HepG2 (cell line): ENCODE measurements around the gene EIF1. TPM values are rescaled to one million over a fixed set of nuclear protein-coding genes. Genes with fewer than 3 reads are reported as not detected.

Experiments used
- AKNA ChIP-seq: sonication (generic); formaldehyde crosslinking; IDR thresholded peaks from 2 replicates; pipeline ENCODE4 v1.4.0; 2020; ENCODE audit warnings: missing genetic modification reagents, borderline replicate concordance
- CREB1 ChIP-seq, 2 experiments: fragments of 450-650 bp in 1 of 2; IDR thresholded peaks; 2 replicates each; pipeline ENCODE4 v1.6.1; 2016 to 2017; ENCODE audit warnings: control low read depth in 1 of 2, mild to moderate bottlenecking in 1 of 2, missing compliant biosample characterization in 1 of 2, missing genetic modification characterization in 1 of 2
- MXD1 ChIP-seq: sonication (generic); formaldehyde crosslinking; IDR thresholded peaks from 2 replicates; pipeline ENCODE4 v1.4.0; 2020; ENCODE audit warnings: mild to moderate bottlenecking, missing genetic modification reagents
- NFYC ChIP-seq: IDR thresholded peaks from 2 replicates; pipeline ENCODE4 v1.6.1; 2016; ENCODE audit warnings: missing genetic modification reagents, missing compliant biosample characterization
- RFXAP ChIP-seq: sonication (generic); formaldehyde crosslinking; IDR thresholded peaks from 2 replicates; pipeline ENCODE4 v1.4.0; 2020; ENCODE audit warnings: missing genetic modification reagents, borderline replicate concordance
- TAF1 ChIP-seq: sonication (generic); formaldehyde crosslinking; IDR thresholded peaks from 2 replicates; pipeline ENCODE4 v1.4.0; 2020; ENCODE audit warnings: missing genetic modification reagents
- TEF ChIP-seq: sonication (generic); formaldehyde crosslinking; IDR thresholded peaks from 2 replicates; pipeline ENCODE4 v1.5.0; 2020; ENCODE audit warnings: missing genetic modification reagents
- THRA ChIP-seq: sonication (generic); formaldehyde crosslinking; IDR thresholded peaks from 2 replicates; pipeline ENCODE4 v1.4.0; 2020; ENCODE audit warnings: missing genetic modification reagents, borderline replicate concordance
- ZFP36L1 ChIP-seq: sonication (generic); formaldehyde crosslinking; IDR thresholded peaks from 2 replicates; pipeline ENCODE4 v1.8.0; 2022; ENCODE audit warnings: mild to moderate bottlenecking, missing genetic modification reagents, moderate library complexity
- ZNF232 ChIP-seq: sonication (generic); formaldehyde crosslinking; IDR thresholded peaks from 2 replicates; pipeline ENCODE4 v1.4.0; 2020; ENCODE audit warnings: missing genetic modification reagents, borderline replicate concordance
- ZNF430 ChIP-seq: sonication (generic); formaldehyde crosslinking; IDR thresholded peaks from 2 replicates; pipeline ENCODE4 v1.9.0; 2021; ENCODE audit warnings: mild to moderate bottlenecking, missing genetic modification reagents
- ZNF503 ChIP-seq: sonication (generic); formaldehyde crosslinking; IDR thresholded peaks from 2 replicates; pipeline ENCODE4 v1.4.0; 2020; ENCODE audit warnings: missing genetic modification reagents
- polyA plus RNA-seq, 8 experiments: library from polyadenylated mRNA; depleted of rRNA in 3 of 8; stranded (reverse) in 7 of 8; unstranded in 1 of 8; fragments of >200 nt; fragmentation: Illumina TruSeq in 4 of 8; extraction: Trizol in 4 of 8; gene quantifications; 2 replicates each; pipeline versions ENCODE4 v1.2.1 to v1.2.3, GENCODE V29; 2011 to 2016; ENCODE audit warnings: low read depth in 4 of 8, missing spikeins in 1 of 8, mixed read lengths in 1 of 8; ENCODE audit not compliant: insufficient read depth in 1 of 8
- total RNA-seq, 5 experiments: library from RNA; depleted of rRNA; stranded (reverse); fragments of >200 nt; fragmentation: Illumina TruSeq; extraction: Trizol; gene quantifications; 2 replicates each; pipeline ENCODE4 v1.2.3, GENCODE V29; 2016; ENCODE audit warnings: low read depth in 1 of 5
- TF ChIP-seq, protein P1 (sequence below): sonication (generic); formaldehyde crosslinking; IDR thresholded peaks from 2 replicates; pipeline ENCODE4 v1.5.0; 2020; ENCODE audit warnings: missing genetic modification reagents

Gene EIF1
- total and polyA plus RNA-seq, 2 of the 13 experiments (the other 11 are each of a cell fraction or from before 2014, with no cell fraction given), result 147 to 517 TPM

DNA sequence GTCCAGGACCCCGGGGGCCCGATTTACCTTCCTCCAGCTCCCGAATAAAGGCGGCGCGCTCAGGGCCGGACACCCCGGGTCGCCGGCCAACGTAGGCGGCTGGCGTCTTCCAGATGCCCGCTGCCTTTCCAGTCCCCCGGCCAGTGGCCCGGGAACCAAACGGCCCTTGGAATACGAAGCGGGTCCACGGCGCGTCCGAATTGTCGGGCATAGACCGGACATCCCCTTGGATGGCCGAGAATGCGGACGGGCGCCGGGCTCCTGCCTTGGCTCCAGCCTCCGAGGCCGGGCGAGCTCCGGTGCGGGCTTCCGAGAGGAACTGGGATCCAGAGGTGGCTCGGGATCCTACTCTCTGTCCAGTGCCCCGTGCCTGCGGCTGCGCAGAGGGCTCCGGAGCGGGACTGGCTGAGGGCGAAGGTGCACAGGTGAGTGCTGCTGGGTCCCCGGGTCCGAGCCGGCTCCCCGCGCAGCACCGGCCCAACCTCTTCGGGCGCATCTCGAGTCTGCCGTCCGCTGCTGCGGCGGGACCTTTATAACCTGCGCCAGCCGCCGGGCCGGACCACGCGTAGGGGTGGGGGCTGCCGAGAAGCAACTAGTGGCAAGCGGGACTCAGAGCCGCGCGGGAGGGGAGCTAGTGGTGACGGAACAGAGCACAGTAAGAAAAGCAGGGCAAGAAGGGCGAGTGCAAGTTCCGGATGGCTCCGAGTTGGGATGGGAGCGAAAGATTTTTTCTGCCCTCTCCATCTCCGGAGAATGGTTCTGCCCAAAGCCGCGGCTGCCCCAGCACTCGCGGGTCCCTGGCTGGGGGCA, 45.7 kb downstream of the EIF1 start, which contains the start of gene HAP1 (continued):
- TF ChIP-seq CREB1 (IDR thresholded peaks at IDR 0.05) (no peak), CREB1 (CRISPR knock-in tag; IDR thresholded peaks at IDR 0.05) (no peak), ZNF430 (CRISPR knock-in tag) (no peak), TAF1 (CRISPR knock-in tag) (peak; percentile 94), ZFP36L1 (CRISPR knock-in tag) (0 out of 2 replicates have a peak, but pooled peaks have one; percentile 30), THRA (CRISPR knock-in tag) (no peak), RFXAP (CRISPR knock-in tag) (peak; percentile 25; the same call in 1 of the 2 replicates), TEF (CRISPR knock-in tag) (no peak), MXD1 (peak; percentile 61; the same call in 1 of the 2 replicates), AKNA (peak; percentile 54; the same call in 1 of the 2 replicates), ZNF232 (0 out of 2 replicates have a peak, but pooled peaks have one; percentile 42), NFYC (CRISPR knock-in tag) (no peak), ZNF503 (no peak)
- TF ChIP-seq, protein P1, sequence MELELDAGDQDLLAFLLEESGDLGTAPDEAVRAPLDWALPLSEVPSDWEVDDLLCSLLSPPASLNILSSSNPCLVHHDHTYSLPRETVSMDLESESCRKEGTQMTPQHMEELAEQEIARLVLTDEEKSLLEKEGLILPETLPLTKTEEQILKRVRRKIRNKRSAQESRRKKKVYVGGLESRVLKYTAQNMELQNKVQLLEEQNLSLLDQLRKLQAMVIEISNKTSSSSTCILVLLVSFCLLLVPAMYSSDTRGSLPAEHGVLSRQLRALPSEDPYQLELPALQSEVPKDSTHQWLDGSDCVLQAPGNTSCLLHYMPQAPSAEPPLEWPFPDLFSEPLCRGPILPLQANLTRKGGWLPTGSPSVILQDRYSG (CRISPR knock-in tag), result no peak
